ENCODE data around the gene ELK3. TPM values are rescaled to one million over a fixed set of nuclear protein-coding genes. Genes with fewer than 3 reads are reported as not detected.

ELK3 gene
- total RNA-seq, 1 donor from 2014 or later: 30.2 TPM

DNA sequence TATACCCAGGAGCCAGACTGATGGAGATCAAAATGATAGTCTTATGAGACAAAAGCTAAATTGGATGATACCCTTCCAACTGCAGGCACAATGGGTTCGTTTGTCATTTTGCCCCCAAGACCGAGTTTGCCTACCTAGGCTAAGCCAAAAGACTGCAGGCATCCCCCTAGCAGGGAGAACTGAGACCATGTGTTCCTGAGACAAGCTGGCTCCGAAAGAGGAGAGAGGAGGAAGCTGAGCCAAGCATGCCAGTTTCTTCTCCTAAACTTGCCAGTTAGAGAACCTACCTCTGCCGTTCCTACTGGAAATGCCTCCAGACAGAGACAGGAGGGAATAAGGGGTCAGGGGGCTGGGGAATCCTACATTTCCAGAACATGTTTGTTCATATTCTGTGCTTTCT lies 8.3 kb upstream of the ELK3 start:
- DNase-seq (ENCODE audit: low spot score) (no peak), ATAC-seq (no peak)
- intact Hi-C loops (cut with DNase I): no loop called here

DNA sequence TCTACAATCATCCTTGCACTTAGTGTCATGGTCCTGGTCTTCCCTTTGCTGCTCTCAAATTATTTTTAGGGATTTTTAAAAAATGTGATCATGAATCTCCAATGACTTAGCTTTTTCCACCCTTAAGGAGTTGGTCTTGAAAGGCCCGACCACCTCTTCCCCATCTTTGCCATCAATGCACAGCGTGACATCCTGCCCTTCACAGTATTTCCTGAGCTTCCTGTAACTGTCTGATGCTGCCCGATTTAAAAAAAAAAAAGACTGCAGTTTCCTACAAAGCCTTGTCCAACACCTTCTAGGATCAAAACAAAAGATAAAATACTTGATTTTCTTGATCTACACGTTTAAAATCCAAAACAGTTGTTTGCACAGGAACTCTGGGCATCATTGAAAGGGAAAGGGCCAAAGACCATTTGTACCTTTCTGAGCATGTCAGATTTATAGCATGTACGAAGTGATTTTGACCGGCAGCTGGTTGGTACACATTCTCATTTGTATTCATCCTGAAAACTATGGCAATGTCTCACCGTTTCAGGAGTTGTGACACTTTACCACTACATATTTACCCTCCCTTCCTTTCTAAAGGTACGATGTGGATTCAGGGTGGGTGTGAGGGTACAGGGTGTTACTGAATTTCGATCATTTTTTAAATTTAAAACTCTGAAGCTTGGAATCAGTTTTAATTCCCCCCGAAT lies 7.4 kb upstream of the ELK3 start:
- DNase-seq (ENCODE audit: low spot score): no peak
- intact Hi-C loops (cut with DNase I): no loop called here
- ATAC-seq: no peak

DNA sequence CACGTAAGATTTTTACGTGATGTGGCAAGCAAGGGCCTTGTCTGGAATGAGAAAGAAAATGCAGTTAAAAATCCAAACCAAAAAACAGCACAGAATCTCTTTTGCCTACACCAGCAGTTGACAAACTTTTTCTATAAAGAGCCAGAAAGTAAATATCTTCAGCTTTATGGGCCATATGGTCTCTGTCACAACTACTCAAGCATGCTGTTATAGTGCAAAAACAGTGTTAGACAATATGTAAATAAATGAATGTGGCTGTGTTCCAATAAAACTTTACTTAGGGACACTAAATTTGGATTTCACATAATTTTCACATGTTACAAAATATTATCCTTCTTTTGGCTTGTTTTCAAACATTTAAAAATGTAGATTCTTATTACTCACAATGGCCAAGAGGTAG lies 6.2 kb upstream of the ELK3 start:
- intact Hi-C loops (cut with DNase I): no loop called here
- ATAC-seq: no peak
- DNase-seq (ENCODE audit: low spot score): no peak

DNA sequence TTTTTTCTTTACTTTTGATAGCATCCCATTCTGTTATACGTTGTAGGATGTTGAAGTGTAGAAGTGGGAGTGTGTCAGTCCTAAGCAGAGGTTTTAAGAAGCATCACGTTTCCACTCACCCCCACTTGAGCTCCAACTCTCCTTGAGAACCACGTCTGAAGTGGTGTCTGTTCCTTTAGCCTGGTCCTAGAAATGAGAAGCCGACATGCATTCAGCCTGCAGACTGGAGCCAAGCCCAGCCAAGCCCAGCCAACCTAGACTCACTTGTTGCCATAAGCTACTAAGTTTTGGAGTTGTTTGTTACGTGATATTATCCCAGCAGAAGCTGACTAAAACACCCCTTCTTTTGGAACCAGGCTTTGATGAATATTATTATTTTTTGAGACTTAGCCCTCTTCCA lies 4.4 kb upstream of the ELK3 start:
- intact Hi-C loops (cut with DNase I): no loop called here
- ATAC-seq (no peak), DNase-seq (ENCODE audit: low spot score) (no peak)

DNA sequence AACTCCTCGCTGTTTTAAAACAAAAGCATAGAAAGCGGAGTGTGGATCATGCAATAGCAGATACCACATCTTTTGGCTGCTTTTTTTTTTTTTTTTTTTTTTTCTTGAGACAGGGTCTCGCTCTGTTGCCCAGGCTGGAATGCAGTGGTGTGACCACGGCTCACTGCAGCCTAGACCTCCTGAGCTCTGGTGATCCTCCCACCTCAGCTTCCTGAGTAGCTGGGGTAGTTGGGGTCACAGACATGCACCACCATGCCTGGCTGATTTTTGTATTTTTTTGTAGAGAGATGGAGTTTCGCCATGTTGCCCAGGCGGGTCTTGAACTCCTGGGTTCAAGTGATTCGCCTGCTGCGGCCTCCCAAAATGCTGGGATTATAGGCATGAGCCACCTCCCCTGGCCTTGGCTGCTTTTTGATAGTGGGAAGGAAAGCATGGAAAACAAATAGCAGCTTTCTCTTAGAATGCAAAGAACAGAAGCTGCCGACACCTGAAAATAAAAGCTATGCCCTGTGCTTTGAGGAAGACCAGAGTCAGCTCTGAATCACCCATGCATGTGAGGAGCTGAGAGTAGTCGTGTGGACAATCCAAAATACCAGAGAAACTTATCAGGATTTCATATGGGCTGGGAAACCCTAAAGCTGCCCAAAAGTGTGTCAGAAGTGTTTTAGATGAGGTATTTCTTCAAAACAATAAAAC lies 3.6 kb upstream of the ELK3 start:
- intact Hi-C loops (cut with DNase I): no loop called here
- DNase-seq (ENCODE audit: low spot score) (no peak), ATAC-seq (no peak)

DNA sequence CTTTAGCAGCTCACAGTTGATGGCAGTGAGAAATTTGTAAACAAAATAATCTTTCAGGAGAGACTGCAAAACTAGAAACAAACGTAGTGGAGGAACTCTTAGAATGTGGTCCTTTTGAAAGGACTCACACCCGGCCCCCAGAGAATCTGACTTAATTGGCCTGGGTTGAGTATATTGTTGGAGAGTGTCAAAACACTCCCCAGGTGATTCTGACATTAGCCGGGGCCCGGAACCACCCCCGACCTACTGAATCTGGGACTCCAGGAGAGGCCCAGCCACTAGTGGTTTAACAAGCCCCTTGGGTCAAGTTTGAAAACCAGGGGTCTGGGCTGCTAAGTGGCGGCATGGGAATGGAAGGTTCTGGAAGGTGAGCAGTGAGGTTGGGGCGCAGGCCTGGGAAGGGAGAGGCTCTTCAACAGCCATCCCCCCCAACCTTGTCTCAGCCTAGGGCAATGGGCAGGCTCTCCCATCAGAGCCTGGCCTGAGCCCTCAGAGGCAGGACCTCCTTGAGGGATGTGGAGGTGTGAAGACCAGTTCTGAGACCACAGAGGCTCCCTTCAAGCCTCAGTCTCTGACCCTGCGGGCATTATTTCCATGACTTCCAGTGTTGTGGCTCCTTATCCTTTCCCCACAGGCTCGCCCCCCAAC lies 1.1 kb upstream of the ELK3 start:
- ATAC-seq (no peak), DNase-seq (ENCODE audit: low spot score) (no peak)
- intact Hi-C loops (cut with DNase I): no loop called here

DNA sequence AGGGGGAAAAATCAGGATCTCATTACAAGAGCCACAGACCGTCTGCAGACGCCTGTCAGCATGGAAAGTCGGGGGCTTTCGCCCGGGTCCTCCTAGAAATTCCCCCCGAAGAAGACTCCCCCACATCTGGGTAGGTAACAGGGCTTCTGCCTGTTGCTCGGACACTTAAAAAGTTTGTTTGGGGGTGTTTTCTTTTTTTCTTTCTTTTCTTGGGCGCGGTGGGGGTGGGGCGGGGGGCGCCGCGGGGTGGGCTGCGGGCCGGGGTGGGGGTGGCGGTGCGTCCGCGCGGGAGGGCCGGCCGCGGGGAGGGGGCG lies 358 bp downstream of the ELK3 start:
- DNase-seq (ENCODE audit: low spot score): no peak
- intact Hi-C loops (cut with DNase I): no loop called here
- ATAC-seq: no peak

DNA sequence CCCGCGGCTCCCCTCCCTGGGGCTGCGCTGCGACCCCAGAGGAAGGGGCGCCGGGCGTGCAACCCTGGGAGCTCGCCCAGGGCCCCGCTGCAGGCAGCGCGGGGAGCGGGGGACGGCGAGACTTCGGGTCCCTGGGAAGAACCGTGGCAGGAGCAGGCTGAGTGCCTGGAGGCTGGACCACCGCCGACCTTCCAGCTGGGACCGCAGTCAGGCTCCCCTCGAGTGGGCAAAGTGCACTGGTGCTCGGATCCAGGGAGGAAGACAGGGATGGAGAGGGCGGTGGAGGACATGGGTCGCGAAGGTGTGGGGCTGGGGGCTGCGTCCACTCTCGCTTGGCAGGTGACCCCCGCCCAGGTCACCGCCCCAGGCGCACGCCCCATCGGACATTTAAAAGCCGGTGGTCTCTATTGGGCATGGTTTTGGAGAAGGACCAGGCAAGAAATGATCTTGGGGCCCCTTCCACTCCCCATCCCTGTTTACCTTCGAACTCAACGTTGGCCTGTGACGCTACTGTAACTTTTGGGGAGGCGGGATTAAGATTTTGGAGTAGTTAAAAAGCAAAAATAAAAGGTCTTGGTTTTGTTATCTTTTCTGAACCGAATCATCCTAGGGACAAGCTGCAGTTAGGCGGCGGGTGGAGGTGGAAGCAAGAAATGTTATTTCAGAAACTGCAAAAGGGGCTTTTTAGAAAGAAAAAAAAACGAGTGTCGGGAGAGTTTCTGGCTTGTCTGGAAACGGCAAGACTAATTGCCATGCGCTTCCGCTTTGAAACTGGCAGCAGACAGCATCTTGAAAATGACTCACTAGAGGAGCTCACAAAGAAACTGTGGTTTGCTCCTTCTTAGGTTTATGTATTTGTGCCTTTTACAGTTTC lies 1.0 kb downstream of the ELK3 start:
- DNase-seq (ENCODE audit: low spot score) (peak; percentile 61), ATAC-seq (peak; percentile 58)
- intact Hi-C loops (cut with DNase I): no loop called here

DNA sequence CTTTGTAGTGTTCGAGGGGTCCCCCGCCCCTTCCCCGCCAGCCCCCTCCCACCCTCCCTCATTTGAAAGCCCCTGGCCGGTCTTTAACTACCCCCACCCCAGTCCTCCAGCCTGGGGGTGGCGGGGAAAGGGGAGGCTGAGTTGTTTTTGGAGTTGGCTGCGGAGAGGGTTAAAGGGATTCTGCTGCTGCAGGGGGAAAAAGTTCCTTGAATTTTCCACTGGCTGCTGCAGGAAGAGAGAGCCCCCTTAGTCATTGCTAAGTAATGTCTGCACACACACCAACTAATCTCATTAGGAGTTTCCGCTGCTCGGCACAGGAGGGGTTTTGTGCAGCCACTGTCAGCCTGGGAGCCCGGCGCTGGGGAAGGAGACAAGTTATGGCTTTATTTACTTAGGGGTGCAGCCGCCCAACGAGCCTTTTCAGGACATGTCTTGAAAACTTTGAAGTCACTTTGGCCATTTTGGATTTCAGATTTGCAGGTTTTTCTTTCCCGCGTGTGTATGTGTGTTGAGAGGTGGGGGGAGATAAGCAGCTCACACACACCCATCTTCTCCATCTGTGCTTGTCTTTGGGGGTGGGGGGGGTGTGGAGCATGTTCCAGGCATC lies 1.8 kb downstream of the ELK3 start:
- intact Hi-C loops (cut with DNase I): no loop called here
- ATAC-seq: no peak
- DNase-seq (ENCODE audit: low spot score): no peak

DNA sequence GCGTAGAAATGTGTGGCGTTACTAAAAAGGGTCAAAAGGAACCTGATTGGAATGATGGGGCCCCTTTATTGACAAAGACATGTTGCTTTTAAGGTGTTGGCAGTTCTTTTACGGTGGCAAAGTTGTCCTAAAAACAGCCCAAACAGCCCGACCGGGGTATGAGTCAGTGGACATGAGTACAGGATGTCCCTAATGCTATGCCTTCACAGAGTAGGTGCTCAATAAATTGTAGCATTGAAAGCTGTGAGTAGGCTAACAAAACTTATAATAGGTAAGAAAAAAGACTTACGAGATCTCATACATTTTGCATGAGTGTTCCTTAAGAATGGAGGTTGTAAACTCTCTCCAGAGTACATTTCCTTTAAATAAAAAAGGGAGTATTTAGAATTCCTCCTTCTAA lies 2.6 kb downstream of the ELK3 start:
- no peak for DNase-seq (ENCODE audit: low spot score)
- ATAC-seq: no peak
- intact Hi-C loops (cut with DNase I): no loop called here

DNA sequence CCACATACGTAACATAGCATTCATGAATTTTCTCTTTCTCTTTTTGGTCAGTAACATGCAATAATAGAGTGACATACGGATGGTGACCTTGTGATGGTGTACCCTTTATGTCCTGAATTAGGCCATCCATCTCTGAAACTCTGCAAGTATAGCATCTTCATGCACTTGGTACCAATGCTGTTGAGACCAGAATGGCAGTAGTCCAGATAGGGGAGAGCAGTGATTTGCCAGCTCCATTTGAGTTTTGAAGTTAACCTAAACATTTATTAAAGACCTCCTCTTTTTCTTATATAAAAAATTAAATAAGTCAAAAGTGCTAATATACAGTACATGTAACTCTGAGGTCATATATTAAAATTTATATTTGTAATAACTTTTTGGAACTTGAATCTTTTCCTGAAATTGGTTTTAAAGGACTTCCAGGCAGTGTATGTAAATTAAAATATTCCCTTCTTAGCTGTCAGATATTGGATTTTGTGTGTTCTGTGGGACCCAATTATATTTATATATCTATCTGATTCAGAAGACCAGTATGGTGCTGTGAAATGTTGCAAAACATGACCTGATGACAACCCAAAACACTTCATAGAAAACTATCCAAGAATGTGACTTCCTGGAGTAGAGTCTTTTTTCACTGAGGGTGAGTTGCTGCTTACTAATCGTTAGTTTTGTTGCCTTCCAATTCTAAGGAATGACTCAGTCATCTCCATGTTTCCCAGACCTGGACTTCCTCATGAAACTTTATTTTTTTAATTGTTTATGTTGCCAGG lies 3.5 kb downstream of the ELK3 start:
- no peak for DNase-seq (ENCODE audit: low spot score)
- intact Hi-C loops (cut with DNase I): no loop called here
- no peak for ATAC-seq

DNA sequence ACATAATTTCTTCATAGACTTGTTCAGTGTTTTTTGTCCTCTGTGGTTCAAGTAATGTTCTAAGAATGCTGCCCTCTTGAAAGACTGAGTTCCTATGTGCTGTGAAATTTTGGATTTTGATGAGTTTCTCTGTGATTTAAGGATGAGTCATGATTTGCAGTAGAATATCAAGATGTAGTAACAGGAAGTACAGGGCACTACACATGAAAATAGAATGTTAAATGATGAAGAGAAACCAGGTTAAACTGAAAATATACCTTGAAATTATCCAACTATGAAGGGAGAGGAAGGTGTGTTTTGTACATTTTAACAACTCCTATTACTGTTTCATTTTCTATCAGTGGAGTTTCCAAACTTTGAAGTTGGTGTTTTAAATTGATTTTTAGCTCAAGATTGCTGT lies 4.8 kb downstream of the ELK3 start:
- ATAC-seq (no peak), DNase-seq (ENCODE audit: low spot score) (no peak)
- intact Hi-C loops (cut with DNase I): no loop called here

DNA sequence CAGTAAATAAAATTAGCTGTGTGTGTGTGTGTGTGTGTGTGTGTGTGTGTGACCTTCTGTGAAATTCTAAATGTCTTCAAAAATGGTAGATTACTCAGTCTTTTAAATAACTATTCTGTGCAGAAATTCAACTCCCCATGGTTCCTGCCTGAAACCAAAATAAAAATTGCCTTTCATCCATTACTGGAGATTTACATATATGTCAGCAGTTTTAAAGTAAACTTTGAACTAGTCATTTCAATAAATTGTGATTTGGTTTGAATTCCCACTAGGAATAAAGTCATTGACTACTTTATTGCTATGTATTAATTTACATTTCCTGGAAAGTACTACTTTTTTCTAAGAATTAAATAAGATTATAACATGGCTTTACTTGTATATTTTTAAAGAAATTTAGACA lies 5.3 kb downstream of the ELK3 start:
- ATAC-seq: no peak
- intact Hi-C loops (cut with DNase I): no loop called here
- no peak for DNase-seq (ENCODE audit: low spot score)

DNA sequence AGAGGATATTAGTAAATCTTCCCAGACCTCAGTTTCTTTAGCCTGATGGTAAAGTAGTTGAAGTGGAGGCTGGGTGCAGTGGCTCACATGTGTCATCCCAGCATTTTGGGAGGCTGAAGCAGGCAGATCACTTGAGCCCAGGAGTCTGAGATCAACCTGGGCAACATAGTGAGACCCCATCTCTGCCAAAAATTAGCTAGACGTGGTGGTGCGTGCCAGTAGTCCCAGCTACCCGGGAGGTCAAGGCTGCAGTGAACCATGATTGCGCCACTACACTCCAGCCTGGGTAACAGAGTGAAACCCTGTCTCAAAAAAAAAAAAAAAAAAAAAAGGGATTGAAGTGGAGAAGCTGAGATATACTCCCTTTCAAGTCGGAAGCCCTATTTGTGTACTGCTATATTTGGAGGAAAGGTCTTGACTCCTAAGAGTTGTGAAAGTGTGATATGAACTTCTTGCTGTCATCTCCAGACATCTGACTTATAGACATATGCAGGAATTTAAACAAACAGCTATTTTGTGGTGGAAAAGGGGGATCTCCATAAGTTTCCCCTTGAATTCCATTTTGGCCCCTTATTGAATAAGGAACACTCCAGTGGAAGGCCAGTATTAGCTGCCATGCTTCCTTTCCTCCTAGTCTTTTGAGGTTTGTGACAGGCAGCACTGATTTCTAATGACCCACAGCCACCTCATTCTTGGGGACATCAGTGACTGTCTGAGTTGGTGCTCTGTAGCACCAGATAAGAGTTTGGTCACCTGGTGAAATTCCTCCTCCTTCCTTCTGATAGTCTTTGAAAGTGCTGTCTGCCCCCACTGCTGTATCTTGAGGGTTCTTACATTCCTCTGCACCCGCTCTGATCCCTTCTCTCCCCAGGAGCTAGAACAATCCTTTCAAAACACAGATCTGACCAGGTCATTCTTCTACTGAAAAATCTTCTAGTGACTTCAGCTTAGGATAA lies 7.4 kb downstream of the ELK3 start:
- DNase-seq (ENCODE audit: low spot score) (no peak), ATAC-seq (no peak)
- intact Hi-C loops (cut with DNase I): loop anchor here (10.0 kb wide), 2 partner anchors 137 to 293 kb away; no protein-coding TSS in a partner anchor

DNA sequence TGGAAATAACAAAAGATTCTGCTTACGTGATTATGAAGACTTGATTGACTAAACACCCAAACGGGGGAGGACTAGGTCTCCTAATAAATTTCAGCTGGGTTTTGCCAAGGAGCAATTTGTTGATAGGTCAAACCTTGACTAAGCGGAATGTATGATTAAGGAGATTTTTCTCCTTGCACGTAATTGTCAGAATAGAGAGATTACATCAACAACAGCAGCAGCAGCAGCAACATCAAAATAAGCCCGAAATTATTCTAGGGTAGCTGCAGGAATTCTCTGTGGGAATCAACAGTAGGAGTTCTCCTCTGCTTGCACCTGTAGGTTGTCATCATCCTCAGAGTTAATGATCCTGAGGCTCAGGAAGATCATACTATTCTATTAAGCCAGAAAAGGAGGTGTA lies 10.2 kb downstream of the ELK3 start:
- ATAC-seq (no peak), DNase-seq (ENCODE audit: low spot score) (no peak)
- intact Hi-C loops (cut with DNase I): loop anchor here (10.0 kb wide), 2 partner anchors 140 to 290 kb away; no protein-coding TSS in a partner anchor

DNA sequence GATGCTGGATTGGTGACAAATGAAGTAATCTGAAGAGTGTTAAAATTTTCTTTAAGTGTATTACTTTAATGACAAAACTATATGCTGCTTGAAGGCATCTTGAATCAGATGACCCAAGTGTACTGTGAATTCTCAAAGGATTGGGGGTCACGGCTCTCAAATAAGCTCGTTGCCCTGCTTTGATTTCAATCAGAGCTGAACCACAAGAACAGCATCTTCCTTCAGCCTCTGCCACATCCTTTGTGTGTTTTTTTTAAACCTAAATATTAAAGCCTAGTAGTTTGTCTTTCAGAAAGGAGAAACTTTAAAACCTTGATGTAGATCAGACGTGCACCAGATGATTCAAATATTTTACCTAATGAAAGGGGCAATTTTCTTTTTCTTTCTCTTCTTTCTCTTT lies 11.7 kb downstream of the ELK3 start:
- no peak for DNase-seq (ENCODE audit: low spot score)
- intact Hi-C loops (cut with DNase I): loop anchor here (10.0 kb wide), 2 partner anchors 141 to 289 kb away; no protein-coding TSS in a partner anchor
- ATAC-seq: no peak

DNA sequence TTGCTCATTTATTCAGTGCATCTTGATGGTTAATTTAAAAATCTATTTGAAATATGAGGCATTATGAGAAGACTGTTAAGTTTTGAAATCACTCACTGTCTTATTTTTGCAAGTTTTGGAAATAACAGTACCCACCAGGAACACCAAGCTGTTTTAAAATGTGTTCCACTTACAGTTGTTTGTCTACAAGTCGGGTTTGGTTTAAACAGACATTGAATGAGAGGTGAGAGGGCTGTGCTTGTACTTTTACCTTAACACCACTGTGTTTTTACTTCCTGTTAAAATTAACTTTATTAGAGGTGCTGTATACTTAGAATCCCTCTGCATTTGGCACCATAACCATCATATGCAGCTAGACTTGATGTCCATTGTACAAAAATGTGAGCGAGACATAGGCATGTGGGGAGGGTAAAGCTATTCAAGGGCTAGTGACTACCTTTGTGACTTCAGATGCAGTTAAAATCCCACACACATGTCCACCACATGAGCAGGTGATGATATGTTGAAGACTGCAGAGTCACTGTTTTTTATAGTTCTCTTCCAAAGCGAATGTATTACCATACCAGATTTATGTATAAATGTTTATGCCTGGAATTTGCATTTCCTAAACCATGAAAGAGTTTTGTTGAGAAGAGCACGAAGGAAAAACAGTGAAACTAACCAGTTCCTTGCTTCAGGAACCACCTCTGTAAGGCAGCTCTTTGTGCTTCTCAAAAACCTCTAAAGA lies 12.9 kb downstream of the ELK3 start:
- DNase-seq (ENCODE audit: low spot score) (no peak), ATAC-seq (no peak)
- intact Hi-C loops (cut with DNase I): loop anchor here (10.0 kb wide), 2 partner anchors 142 to 288 kb away; no protein-coding TSS in a partner anchor

Measured in sciatic nerve (tissue), 2 donors.